Muscle layer of colon (tissue), 2 donors: Measurements from ENCODE around the gene ACTRT2.

ENCODE experiments used
- H3K27ac ChIP-seq: one replicate; pipeline ENCODE4 v1.7.0; 2013; ENCODE audit warnings: low read depth, mild to moderate bottlenecking, low read length, moderate library complexity
- H3K27me3 ChIP-seq, 2 donors: one replicate each; pipeline ENCODE4 v1.7.0; 2013; ENCODE audit warnings: low read length in 2 of 2, mild to moderate bottlenecking in 2 of 2; ENCODE audit not compliant: insufficient read depth in 2 of 2, control insufficient read depth in 1 of 2
- H3K36me3 ChIP-seq: one replicate; pipeline ENCODE4 v1.7.0; 2013; ENCODE audit warnings: mild to moderate bottlenecking, low read length; ENCODE audit not compliant: insufficient read depth
- H3K4me1 ChIP-seq: one replicate; pipeline ENCODE4 v1.7.0; 2013; ENCODE audit warnings: mild to moderate bottlenecking, low read length; ENCODE audit not compliant: insufficient read depth
- H3K4me3 ChIP-seq, 2 donors: one replicate each; pipeline ENCODE4 v1.7.0; 2013; ENCODE audit warnings: low read length in 2 of 2, low read depth in 1 of 2, mild to moderate bottlenecking in 1 of 2, moderate library complexity in 1 of 2
- H3K9ac ChIP-seq: one replicate; pipeline ENCODE4 v1.7.0; 2013; ENCODE audit warnings: low read length
- H3K9me3 ChIP-seq: one replicate; pipeline ENCODE4 v1.7.0; 2013; ENCODE audit warnings: mild to moderate bottlenecking, low read length
- donor health status: abdominal sarcoma.
- donor health status: Adenocarcinoma of cecum.

The ACTRT2 gene

DNA sequence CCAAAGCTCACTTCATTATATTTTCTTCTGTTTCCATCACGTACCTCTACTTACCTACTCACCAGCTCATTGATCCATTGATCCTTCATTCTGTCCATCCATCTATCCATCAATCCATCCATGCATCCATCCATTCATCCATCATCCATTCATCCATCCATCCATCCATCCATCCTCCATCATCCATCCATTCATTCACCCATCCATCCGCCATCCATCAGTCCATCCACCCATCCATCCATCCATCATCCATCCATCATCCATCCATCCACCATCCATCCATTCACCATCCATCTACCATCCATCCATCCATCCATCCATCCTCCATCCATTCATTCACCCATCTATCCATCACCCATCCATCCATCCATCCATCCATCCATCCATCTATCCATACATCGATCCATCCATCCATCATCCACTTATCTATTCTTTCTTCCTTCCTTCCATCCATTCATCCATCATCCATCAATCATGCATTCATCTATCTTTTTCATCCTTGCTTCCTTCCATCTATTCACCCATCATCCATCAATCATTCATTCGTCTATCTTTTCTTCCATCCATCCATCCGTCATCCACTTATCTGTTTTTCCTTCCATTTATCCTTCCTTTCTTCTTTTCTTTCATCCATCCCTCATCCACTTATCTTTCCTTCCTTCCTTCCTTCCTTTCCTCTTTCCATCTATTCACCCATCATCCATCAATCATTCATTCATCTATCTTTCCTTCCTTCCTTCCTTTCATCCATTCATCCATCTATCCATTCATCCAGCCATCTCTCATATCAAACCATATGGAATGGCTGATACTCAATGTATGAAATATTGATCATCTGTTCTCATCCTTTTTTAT is 35.3 kb upstream of the ACTRT2 start:
- Histone ChIP-seq H3K27me3 (no peaks in the 10 kb centered on the region), H3K27ac (no peak overlapping the region), H3K36me3 (no peaks in the 10 kb centered on the region), H3K9ac (no peak overlapping the region), H3K4me1 (no peaks in the 10 kb centered on the region), H3K9me3 (no peaks in the 10 kb centered on the region), H3K4me3 (no peak overlapping the region)

DNA sequence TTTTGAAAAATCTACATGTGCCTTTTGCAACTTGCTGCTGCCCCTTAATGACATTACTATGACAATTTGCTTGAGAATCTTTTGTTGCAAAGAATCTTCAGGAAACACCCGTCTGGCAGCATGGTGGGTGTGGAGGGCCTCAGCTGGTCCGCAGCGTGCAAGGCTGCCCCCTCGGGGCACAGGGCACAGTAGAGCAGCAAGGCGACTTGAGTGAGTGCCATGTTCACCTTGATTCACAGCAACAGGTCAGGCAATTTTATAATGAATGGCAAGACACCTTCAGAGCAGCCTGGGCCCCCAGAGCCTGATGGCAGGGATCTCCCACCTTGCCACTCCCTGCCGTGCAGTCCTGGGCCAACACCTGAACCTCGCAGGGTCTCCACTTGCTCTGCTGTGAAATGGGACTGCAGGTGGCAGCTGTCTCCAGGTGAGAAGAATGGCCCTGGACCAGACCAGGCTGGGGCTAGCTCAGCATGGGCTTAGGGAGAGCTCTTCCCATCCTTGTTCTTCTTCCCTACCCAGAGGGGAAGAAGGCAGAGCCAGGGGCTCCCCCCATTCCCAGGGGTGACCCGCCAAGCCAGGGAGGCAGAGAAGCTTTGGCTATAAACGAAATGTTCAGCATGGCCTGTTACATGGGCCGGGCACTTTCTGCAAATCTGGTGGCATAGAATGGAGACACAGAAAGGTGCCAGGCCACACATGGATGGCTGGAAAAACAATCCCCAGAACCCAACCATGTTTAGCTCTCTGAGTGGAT is 34.5 kb upstream of the ACTRT2 start:
- no peaks in the 10 kb centered on the region for H3K27me3 ChIP-seq
- H3K4me3 ChIP-seq = no peak overlapping the region
- H3K9me3 ChIP-seq = no peaks in the 10 kb centered on the region
- no peaks in the 10 kb centered on the region for H3K36me3 ChIP-seq
- no peaks in the 10 kb centered on the region for H3K4me1 ChIP-seq
- no peak overlapping the region for H3K9ac ChIP-seq
- H3K27ac ChIP-seq = no peak overlapping the region

DNA sequence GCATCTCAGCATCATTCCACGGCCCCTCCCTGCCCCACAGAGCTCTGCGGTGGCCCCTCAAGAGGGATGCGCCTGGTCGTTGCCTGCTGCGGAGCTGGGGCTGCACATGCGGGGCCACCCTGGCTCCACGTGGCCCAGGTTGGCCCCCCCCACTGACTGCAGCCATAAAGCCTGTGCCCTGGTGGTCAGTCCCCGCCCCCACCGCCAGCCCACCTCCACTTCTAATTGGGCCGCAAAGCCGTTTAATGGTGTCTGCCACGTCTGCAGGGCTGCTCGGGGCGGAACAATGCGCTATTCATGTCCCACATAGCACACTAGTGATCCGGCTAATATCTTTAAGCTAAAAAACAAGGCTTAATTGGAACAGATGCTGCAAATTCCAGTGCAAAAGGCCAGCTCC is 33.5 kb upstream of the ACTRT2 start:
- Histone ChIP-seq H3K4me1 (no peaks in the 10 kb centered on the region), H3K9ac (no peak overlapping the region), H3K36me3 (no peaks in the 10 kb centered on the region), H3K27me3 (no peaks in the 10 kb centered on the region), H3K4me3 (no peak overlapping the region), H3K27ac (no peak overlapping the region), H3K9me3 (no peaks in the 10 kb centered on the region)

DNA sequence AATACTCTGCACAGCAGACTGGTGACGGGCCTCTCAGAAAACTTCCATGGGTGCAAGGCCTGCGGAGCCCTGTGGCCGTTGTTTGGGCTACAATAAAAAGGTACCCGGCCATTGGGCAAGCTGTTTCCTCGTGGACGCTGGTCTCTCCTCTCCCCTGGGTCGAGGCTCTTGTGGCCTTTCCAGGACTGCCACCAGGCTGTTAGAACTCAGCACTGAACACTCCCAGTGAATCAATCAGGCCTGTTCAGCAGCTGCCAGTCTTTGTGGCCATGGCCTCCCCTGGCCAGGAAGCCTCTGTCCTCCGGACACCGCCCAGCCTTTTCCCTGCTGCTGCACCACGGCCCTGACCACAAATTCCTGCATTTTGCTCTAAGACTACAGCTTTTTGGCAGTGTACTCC is 33.0 kb upstream of the ACTRT2 start:
- Histone ChIP-seq H3K9ac (no peak overlapping the region), H3K27ac (no peak overlapping the region), H3K36me3 (no peaks in the 10 kb centered on the region)

DNA sequence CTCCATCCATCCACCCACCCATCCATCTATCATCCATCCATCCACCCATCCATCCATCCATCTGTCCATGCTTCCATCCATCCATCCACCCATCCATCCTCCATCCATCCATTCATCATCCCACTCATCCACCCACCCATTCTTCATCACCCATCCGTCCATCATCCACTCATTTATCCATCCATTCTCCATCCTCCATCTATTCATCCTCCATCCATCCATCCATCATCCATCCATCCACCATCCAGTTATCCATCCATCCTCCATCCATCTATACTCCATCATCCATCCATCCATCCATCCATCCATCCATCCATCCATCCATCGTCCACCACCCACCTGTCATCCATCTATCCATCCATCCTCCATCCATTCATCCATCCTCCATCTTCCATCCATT is 32.1 kb upstream of the ACTRT2 start:
- no peaks in the 10 kb centered on the region for H3K4me1 ChIP-seq
- H3K27ac ChIP-seq = no peak overlapping the region
- no peaks in the 10 kb centered on the region for H3K9me3 ChIP-seq
- H3K36me3 ChIP-seq = no peaks in the 10 kb centered on the region
- no peaks in the 10 kb centered on the region for H3K27me3 ChIP-seq
- no peak overlapping the region for H3K4me3 ChIP-seq
- no peak overlapping the region for H3K9ac ChIP-seq

More for the DNA sequence above, 33.0 kb upstream of the ACTRT2 start:
- Histone ChIP-seq H3K27me3 (no peaks in the 10 kb centered on the region), H3K4me1 (no peaks in the 10 kb centered on the region), H3K4me3 (no peak overlapping the region), H3K9me3 (no peaks in the 10 kb centered on the region)

DNA sequence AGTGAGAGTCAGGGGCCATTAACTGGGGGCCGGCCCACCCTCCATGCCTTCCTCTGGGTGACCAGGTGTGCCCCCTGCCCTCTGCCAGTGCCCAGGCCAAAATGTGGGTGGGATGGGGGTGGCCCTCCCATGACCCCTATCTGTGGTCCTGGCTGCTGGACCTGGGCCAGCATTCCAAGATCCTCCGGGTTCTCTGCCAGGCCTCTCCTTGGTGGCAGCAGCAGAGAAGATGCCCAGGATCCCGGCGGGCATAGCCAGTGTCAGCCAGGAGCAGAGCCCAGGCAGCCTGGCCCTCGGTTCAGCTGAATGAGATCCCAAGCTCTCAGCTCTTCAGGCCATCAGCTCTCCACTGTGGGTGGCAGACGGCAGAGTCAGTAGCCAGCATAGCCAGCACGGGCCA is 31.3 kb upstream of the ACTRT2 start:
- no peaks in the 10 kb centered on the region for H3K4me1 ChIP-seq
- no peak overlapping the region for H3K4me3 ChIP-seq
- no peaks in the 10 kb centered on the region for H3K36me3 ChIP-seq
- H3K9me3 ChIP-seq = no peaks in the 10 kb centered on the region
- no peaks in the 10 kb centered on the region for H3K27me3 ChIP-seq
- H3K27ac ChIP-seq = no peak overlapping the region
- no peak overlapping the region for H3K9ac ChIP-seq

DNA sequence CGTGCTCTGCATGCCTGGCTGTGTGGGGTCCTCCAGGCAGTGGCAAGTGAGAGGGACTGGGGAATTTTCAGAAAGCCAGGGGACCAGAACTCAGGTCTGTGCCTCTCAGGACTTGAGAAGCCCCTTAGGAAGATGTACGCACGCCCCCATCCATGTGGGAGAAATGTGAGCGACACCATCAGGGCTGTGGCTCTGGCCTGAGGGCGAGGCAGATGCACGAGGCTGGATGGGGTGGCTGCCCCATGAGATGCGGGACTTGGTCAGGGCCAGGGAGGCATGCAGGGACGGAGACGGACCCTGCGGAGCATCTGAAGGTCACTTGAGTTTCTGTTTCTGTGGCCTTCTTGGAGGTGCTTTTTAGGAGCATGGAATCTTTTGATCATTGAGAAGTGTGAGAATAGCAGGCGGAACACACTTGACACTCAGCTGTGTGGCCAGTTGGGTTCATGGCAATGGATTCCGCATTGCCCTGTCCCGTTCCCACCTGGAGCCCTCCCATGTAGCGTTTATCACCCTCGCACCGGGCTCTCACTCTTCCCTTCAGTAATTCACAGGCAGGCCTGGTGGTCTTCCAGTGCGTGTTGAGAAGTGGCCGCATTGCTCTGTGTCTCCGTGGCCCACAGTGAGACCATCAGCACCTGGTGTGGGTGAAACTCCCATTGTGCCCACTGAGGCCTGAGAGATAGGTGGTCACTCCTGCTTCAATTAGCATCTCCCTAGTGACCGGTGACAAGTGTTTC is 30.7 kb upstream of the ACTRT2 start:
- Histone ChIP-seq H3K36me3 (no peaks in the 10 kb centered on the region), H3K4me3 (no peak overlapping the region)

DNA sequence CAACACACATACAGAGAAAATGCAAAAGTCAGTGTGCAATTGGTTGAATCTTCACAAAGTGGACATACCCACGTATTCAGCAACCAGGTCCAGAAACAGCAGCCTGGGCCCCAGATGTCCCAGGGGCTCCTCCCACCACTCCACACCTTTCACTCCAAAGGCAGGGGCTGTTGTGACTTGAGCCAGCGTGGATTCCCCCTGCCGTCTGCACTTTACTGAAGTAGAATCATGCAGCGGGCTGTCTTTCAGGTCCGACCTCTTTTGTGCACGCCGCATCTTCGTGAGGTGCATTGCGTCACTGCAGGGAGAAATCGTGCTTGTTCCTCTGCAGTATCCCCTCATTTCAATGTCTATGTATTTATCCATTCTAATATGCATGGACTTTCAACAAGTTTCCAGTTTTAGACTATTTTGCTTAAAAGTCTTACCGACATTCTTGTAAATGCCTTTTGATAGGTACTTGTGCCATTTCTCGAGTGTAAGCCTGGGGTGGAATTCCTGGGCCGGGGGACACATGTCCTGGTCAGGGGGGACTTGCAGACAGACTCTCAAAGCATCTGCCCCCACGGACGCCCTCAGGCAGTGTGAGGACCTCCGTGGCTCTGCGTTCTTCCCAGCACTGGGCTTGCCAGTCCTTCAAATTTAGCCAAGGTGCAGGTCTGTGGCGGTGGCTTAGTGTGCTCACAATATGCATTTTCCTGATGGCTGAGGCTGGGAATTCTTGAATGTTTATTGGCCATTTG is 29.3 kb upstream of the ACTRT2 start:
- Histone ChIP-seq H3K9me3 (no peaks in the 10 kb centered on the region), H3K27me3 (no peaks in the 10 kb centered on the region), H3K4me3 (no peak overlapping the region), H3K36me3 (no peaks in the 10 kb centered on the region), H3K4me1 (no peaks in the 10 kb centered on the region), H3K9ac (no peak overlapping the region), H3K27ac (no peak overlapping the region)

More for the DNA sequence above, 30.7 kb upstream of the ACTRT2 start:
- H3K27me3 ChIP-seq = no peaks in the 10 kb centered on the region
- no peaks in the 10 kb centered on the region for H3K4me1 ChIP-seq
- no peak overlapping the region for H3K27ac ChIP-seq
- no peak overlapping the region for H3K9ac ChIP-seq
- H3K9me3 ChIP-seq = no peaks in the 10 kb centered on the region

DNA sequence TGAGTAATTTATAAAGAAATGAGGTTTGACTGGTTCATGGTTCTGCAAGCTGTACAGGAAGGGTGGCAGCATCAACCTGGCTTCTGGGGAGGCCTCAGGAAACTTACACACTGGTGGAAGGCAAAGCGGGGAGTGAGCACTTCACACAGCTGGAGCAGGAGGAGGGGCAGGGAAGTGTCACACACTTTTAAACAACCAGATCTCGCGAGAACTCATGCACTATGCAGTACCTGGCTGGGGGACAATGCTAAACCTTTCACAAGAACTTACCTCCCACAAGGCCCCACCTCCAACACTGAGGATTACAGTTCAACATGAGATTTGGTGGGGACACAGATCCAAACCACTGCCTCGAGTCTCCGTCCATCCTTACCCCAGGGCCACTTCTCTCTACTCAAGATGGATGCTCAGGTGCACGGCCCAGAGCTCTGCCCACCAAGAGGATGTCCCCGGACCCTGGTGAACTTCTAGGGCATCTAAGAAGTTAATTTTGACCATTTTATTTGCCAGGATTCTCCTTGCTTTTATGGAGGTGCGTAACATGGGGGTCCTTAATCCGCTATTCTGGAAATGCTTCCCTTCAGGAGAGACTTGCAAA is 22.7 kb upstream of the ACTRT2 start:
- Histone ChIP-seq H3K27me3 (peaks cover 0 to 2% of the 10 kb centered on the region in 2 donors), H3K27ac (no peak overlapping the region), H3K4me1 (no peaks in the 10 kb centered on the region), H3K9me3 (no peaks in the 10 kb centered on the region), H3K36me3 (no peaks in the 10 kb centered on the region), H3K9ac (no peak overlapping the region), H3K4me3 (no peak overlapping the region)

DNA sequence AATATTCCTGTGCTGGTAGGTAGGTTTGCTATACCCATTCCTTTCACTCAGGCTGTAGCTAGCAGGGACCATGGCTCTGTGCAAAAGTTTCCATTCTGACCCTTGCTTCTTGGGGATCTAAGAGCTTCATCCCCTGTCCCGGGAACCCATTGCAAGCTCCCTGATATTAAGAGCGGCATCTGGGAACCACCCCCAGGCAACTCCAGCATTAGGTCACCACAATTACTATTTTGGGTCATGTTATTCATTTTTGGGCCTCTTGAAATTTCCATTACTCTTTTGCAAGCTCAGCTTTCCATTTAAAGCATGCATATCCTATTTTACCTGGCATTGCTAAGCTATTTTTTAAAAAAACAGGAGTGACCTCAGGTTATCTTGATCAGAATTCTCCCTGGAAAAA is 22.1 kb upstream of the ACTRT2 start:
- H3K4me3 ChIP-seq = no peak overlapping the region
- no peaks in the 10 kb centered on the region for H3K9me3 ChIP-seq
- H3K36me3 ChIP-seq = no peaks in the 10 kb centered on the region
- H3K9ac ChIP-seq = no peak overlapping the region
- no peak overlapping the region for H3K27ac ChIP-seq
- no peaks in the 10 kb centered on the region for H3K4me1 ChIP-seq
- peaks cover 0 to 7% of the 10 kb centered on the region in 2 donors for H3K27me3 ChIP-seq
